Endothelial cell of umbilical vein (primary cell): ENCODE measurements around the gene TNS2. TPM values are rescaled to one million over a fixed set of nuclear protein-coding genes. Genes with fewer than 3 reads are reported as not detected.

Source experiments
- BruUV-seq: library from RNA; stranded (reverse); fragments of 400-500 nt; replicated peaks from 2 replicates; lab custom pipeline; 2021; lab: Mats Ljungman, UMichigan
- CTCF ChIA-PET: fragments of 300-600, 350-600 bp; sonication (Branson Sonifier 250); formaldehyde crosslinking; loops from one replicate; lab custom pipeline; 2021; ENCODE audit warnings: antibody characterized with exemption, inconsistent platforms; lab: Charles Lee
- POLR2A ChIA-PET: fragments of 300-600, 350-600 bp; sonication (Branson Sonifier 250); formaldehyde crosslinking; loops from one replicate; lab custom pipeline; 2021; ENCODE audit warnings: antibody characterized with exemption, inconsistent platforms; lab: Charles Lee
- DNase-seq: peaks from one replicate; pipeline ENCODE4 v3.0.0-alpha.2; 2011; ENCODE audit warnings: low read depth, low spot score
- FAIRE-seq: peaks from 2 replicates; lab custom pipeline; 2011; peaks lifted over from hg19 to GRCh38; lab: Jason Lieb, UNC
- H2AFZ ChIP-seq: 2 replicates; pipeline ENCODE4 v1.6.0; 2012; ENCODE audit warnings: low read depth, low read length, control low read depth, inconsistent platforms
- H3K27ac ChIP-seq: 2 replicates; pipeline ENCODE4 v1.5.1; 2011; ENCODE audit warnings: low read depth, mild to moderate bottlenecking, control low read depth, low read length, moderate library complexity; ENCODE audit not compliant: insufficient read depth
- H3K27me3 ChIP-seq, 2 experiments: 2 replicates each; pipeline versions ENCODE4 v1.6.0 to v1.6.1; 2011; ENCODE audit warnings: low read length in 2 of 2, mixed read lengths in 1 of 2; ENCODE audit not compliant: control insufficient read depth in 2 of 2, insufficient read depth in 2 of 2
- H3K36me3 ChIP-seq, 2 experiments: 2 replicates in 1 of 2; 3 replicates in 1 of 2; pipeline ENCODE4 v1.5.1; 2011; ENCODE audit warnings: low read length in 2 of 2, mild to moderate bottlenecking in 1 of 2, moderate library complexity in 1 of 2; ENCODE audit not compliant: control insufficient read depth in 2 of 2, insufficient read depth in 2 of 2; ENCODE audit errors: extremely low read depth in 1 of 2
- H3K4me1 ChIP-seq: 3 replicates; pipeline ENCODE4 v1.5.1; 2011; ENCODE audit warnings: mild to moderate bottlenecking, low read length; ENCODE audit not compliant: control insufficient read depth, insufficient read depth; ENCODE audit errors: extremely low read depth
- H3K4me2 ChIP-seq: 2 replicates; pipeline ENCODE4 v1.6.1; 2011; ENCODE audit warnings: low read length, control low read depth, mixed read lengths; ENCODE audit not compliant: insufficient read depth
- H3K4me3 ChIP-seq, 3 experiments: fragments of 200-600 bp in 1 of 3; sonication (generic), shearing (Covaris generic) in 1 of 3; replicated peaks in 1 of 3; 2 replicates each; pipeline ENCODE4 v1.5.1; 2011 to 2016; ENCODE audit warnings: control low read depth in 3 of 3, low read length in 3 of 3, mild to moderate bottlenecking in 2 of 3, inconsistent platforms in 1 of 3, low read depth in 1 of 3, moderate library complexity in 1 of 3; ENCODE audit not compliant: insufficient read depth in 1 of 3
- H3K79me2 ChIP-seq: 2 replicates; pipeline ENCODE4 v1.6.0; 2012; ENCODE audit warnings: low read length, inconsistent platforms; ENCODE audit not compliant: control insufficient read depth, insufficient read depth
- H3K9ac ChIP-seq: replicated peaks from 2 replicates; pipeline ENCODE3; 2011; ENCODE audit warnings: low read length, control low read depth; ENCODE audit not compliant: insufficient read depth; ENCODE audit errors: extremely low read depth
- H3K9me1 ChIP-seq: replicated peaks from 3 replicates; pipeline ENCODE4 v1.6.0; 2011; ENCODE audit warnings: mild to moderate bottlenecking, low read length; ENCODE audit not compliant: control insufficient read depth, insufficient read depth; ENCODE audit errors: extremely low read depth
- H3K9me3 ChIP-seq: replicated peaks from 2 replicates; pipeline ENCODE4 v1.5.1; 2012; ENCODE audit warnings: low read length, inconsistent platforms; ENCODE audit not compliant: control insufficient read depth, insufficient read depth
- H4K20me1 ChIP-seq: replicated peaks from 2 replicates; pipeline ENCODE3; 2011; ENCODE audit warnings: mild to moderate bottlenecking, low read length; ENCODE audit not compliant: control insufficient read depth, insufficient read depth; ENCODE audit errors: extremely low read depth
- FOS ChIP-seq: IDR thresholded peaks from 2 replicates; pipeline ENCODE4 v1.6.1; 2011; ENCODE audit warnings: mild to moderate bottlenecking, low read length, moderate library complexity, borderline replicate concordance; ENCODE audit not compliant: insufficient read depth
- GATA2 ChIP-seq: IDR thresholded peaks from 2 replicates; pipeline ENCODE4 v1.7.0; 2011; ENCODE audit warnings: low read depth, mild to moderate bottlenecking, moderate library complexity, mixed read lengths, low read length; ENCODE audit not compliant: insufficient read length, insufficient read depth
- POLR2A ChIP-seq: IDR thresholded peaks from 2 replicates; pipeline ENCODE4 v1.6.1; 2012; ENCODE audit warnings: low read depth, mild to moderate bottlenecking, control low read depth, low read length
- POLR2AphosphoS5 ChIP-seq: IDR thresholded peaks from 2 replicates; pipeline ENCODE4 v1.6.1; 2012; ENCODE audit warnings: low read depth, mild to moderate bottlenecking, control low read depth, low read length, moderate library complexity; ENCODE audit not compliant: insufficient read depth
- dilution Hi-C: fragments of 300-500 bp; cut with MboI; formaldehyde crosslinking; loops from one replicate; pipeline ENCODE4 v1.15.0; 2019; ENCODE audit warnings: low sequenced_read_pairs; ENCODE audit not compliant: extremely low pct_ligation_motif_present
- intact Hi-C: fragments of 100-400 bp; cut with micrococcal nuclease; formaldehyde crosslinking; loops from one replicate; pipeline ENCODE4 v1.10.0; 2022
- polyA plus RNA-seq, 4 experiments: library from polyadenylated mRNA; depleted of rRNA in 3 of 4; stranded (reverse) in 3 of 4; unstranded in 1 of 4; fragments of >200 nt; gene quantifications; 2 replicates each; pipeline versions ENCODE4 v1.2.1 to v1.2.3, GENCODE V29; 2011 to 2012; ENCODE audit warnings: missing spikeins in 1 of 4
- total RNA-seq: library from RNA; stranded (reverse); gene quantifications from 2 replicates; pipeline ENCODE4 v1.2.3, GENCODE V29; 2021

Gene TNS2
- total and polyA plus RNA-seq, 2 donors (not counting 3 experiments of a cell fraction or from before 2014, with no cell fraction given), result 84.5 to 106 TPM

DNA sequence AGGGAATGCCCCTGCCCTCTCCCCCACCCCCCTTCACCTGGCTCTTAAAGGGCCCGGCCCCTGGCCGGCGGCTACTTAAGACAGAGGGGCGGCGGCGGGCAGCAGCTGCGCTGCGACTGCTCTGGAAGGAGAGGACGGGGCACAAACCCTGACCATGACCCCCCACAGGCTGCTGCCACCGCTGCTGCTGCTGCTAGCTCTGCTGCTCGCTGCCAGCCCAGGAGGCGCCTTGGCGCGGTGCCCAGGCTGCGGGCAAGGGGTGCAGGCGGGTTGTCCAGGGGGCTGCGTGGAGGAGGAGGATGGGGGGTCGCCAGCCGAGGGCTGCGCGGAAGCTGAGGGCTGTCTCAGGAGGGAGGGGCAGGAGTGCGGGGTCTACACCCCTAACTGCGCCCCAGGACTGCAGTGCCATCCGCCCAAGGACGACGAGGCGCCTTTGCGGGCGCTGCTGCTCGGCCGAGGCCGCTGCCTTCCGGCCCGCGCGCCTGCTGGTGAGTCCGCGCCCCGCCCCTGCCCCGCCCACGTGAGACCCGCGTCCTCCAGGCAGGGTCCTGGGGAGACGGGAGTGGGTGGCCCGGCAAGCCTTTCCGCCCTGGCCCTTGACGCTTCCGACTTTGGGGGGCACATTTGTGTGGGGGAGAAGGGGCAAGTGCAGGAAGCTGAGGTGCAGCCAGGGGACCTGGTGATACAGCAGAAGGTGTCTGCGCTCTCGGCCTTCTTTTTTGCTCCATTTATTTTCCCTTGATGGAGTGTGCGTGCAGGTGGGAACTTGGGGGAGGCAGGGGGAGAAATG, 47.9 kb downstream of the TNS2 start, which contains the start of gene IGFBP6:
Gene IGFBP6, plus strand, starts transcription at position 104 of the 790 bp plus-strand sequence. Its CDS starts 51 bp downstream, at position 155.
- no peaks in the 10 kb centered on the region for H3K27me3 ChIP-seq
- peak within 1 kb of the TSS; percentile 50 for H3K27ac ChIP-seq
- peak; percentile 45 for DNase-seq
- POLR2A ChIA-PET, result interaction anchor here (0.6 to 2.2 kb wide), 4 partner anchors 19 to 46 kb away, joined by 4 to 10 read pairs (median 7); partner anchors contain the start of gene SPRYD3
- H3K4me1 ChIP-seq, result peaks cover 27% of the 10 kb centered on the region
- H3K9me1 ChIP-seq, result no peaks in the 10 kb centered on the region
- TF ChIP-seq POLR2A (peak; percentile 75), GATA2 (no peak), POLR2AphosphoS5 (peak; percentile 54)
- peak within 1 kb of the TSS; percentile 43 to 50 (median 48) for H3K4me3 ChIP-seq
- peak within 1 kb of the TSS; percentile 8 for H3K9ac ChIP-seq
- H4K20me1 ChIP-seq, result no peaks in the 10 kb centered on the region
- CTCF ChIA-PET, result interaction anchor here (0.7 to 10.8 kb wide), 6 partner anchors 11 to 100 kb away, joined by 3 to 463 read pairs (median 4); partner anchors contain the start of gene SPRYD3
- peak within 1 kb of the TSS; percentile 56 for H3K4me2 ChIP-seq
- no TSS peak for BruUV-seq
- intact Hi-C loops (loop anchor here (5.0 kb wide), 1 partner anchor 45 kb away; the partner anchor contains the start of gene TNS2), dilution Hi-C loops (no loop called here)
- H3K9me3 ChIP-seq, result no peaks in the 10 kb centered on the region
- peak within 1 kb of the TSS; percentile 99 for H2AFZ ChIP-seq
- FAIRE-seq, result peak; percentile 40
- H3K79me2 ChIP-seq, result no peaks in the 10 kb centered on the region
- no peaks in the 10 kb centered on the region for H3K36me3 ChIP-seq

DNA sequence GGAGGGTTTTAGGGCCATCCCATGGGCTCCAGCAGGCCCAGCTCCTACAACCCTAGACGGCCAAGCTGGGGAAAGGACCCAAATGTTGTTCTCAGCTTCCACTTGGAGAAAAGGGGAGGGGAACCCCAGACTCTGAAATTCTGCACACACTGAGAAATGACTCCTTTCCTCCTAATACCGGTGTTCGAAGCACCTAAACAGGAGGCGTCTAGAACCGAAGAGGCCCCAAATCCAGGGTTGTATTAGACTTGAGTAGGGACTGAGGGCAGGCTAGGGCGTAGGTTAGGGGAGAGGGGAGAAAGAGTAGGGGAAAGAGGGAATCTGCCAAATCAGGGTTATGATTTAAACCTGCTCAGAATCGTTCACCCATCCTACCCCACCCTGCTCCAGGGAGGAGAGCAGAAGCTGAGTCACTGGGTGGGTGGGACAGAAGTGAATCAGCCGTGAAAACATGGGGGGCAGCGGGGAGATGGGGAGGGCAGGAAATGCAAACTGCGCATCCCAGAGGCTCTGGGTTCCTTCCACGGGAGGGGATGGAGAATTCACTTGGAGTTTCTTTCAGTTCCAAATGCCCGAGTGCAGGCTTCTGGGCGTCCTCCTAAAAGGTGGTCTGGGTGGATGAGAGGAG, 48.6 kb downstream of the TNS2 start:
- FAIRE-seq, result peak; percentile 86
- TF ChIP-seq FOS (peak; percentile 88), POLR2AphosphoS5 (peak; percentile 33), POLR2A (no peak)

More for the DNA sequence above, 48.6 kb downstream of the TNS2 start:
- Histone ChIP-seq H3K27ac (peak overlapping the region; percentile 50), H3K4me2 (peak overlapping the region; percentile 56), H3K36me3 (no peaks in the 10 kb centered on the region), H3K4me1 (peaks cover 27% of the 10 kb centered on the region), H3K79me2 (no peaks in the 10 kb centered on the region), H3K9me1 (no peaks in the 10 kb centered on the region), H2AFZ (peak overlapping the region; percentile 99), H3K9me3 (no peaks in the 10 kb centered on the region), H3K9ac (no peak overlapping the region), H3K27me3 (no peaks in the 10 kb centered on the region), H4K20me1 (no peaks in the 10 kb centered on the region), H3K4me3 (peak overlapping the region in 2 of 3 experiments; percentile 21 to 24)
- intact Hi-C loops (loop anchor here (5.0 kb wide), 1 partner anchor 46 kb away; the partner anchor contains the start of gene TNS2), dilution Hi-C loops (no loop called here)
- ChIA-PET CTCF (interaction anchor here (0.8 to 10.8 kb wide), 20 partner anchors 10 to 171 kb away, joined by 3 to 463 read pairs (median 6); partner anchors contain the start of genes CSAD, SPRYD3 and ZNF740), POLR2A (interaction anchor here (1.8 to 2.2 kb wide), 3 partner anchors 19 to 33 kb away, joined by 4 to 9 read pairs (median 5); partner anchors contain the start of gene SPRYD3)
- no TSS peak for BruUV-seq
- peak; percentile 34 for DNase-seq
